ENCODE results near the gene DES. TPM values are rescaled to one million over a fixed set of nuclear protein-coding genes. Genes with fewer than 3 reads are reported as not detected.

The DES gene
- total RNA-seq, 1 donor from 2014 or later: not detected

- no peak for TF ChIP-seq CTCF (IDR thresholded peaks at IDR 0.05)
- Mint-ChIP-seq H3K27me3 (ENCODE audit: unreplicated experiment) (peaks cover 14% of the 10 kb centered on the region), H3K9me3 (ENCODE audit: unreplicated experiment) (peaks cover 4% of the 10 kb centered on the region), H3K4me1 (ENCODE audit: unreplicated experiment) (peaks cover 5% of the 10 kb centered on the region), H3K36me3 (ENCODE audit: unreplicated experiment) (no peaks in the 10 kb centered on the region), H3K4me3 (ENCODE audit: unreplicated experiment) (no peak overlapping the region), H3K27ac (ENCODE audit: unreplicated experiment) (no peak overlapping the region)
- DNase-seq (ENCODE audit: extremely low spot score, unreplicated experiment): no peak
Observed at GRCh38 chr2:219416235-219416602, 2.0 kb upstream of the DES start.

- no peak for TF ChIP-seq CTCF (IDR thresholded peaks at IDR 0.05)
- Mint-ChIP-seq H3K4me3 (ENCODE audit: unreplicated experiment) (no peak overlapping the region), H3K4me1 (ENCODE audit: unreplicated experiment) (peaks cover 5% of the 10 kb centered on the region), H3K27ac (ENCODE audit: unreplicated experiment) (no peak overlapping the region), H3K27me3 (ENCODE audit: unreplicated experiment) (peaks cover 14% of the 10 kb centered on the region), H3K9me3 (ENCODE audit: unreplicated experiment) (peaks cover 4% of the 10 kb centered on the region), H3K36me3 (ENCODE audit: unreplicated experiment) (no peaks in the 10 kb centered on the region)
- no peak for DNase-seq (ENCODE audit: extremely low spot score, unreplicated experiment)
Observed at GRCh38 chr2:219416938-219417337, 1.2 kb upstream of the DES start.

GRCh38 chr2:219417374-219417773 is 803 bp upstream of the DES start:
- peaks cover 5% of the 10 kb centered on the region for H3K4me1 Mint-ChIP-seq (ENCODE audit: unreplicated experiment)

GRCh38 chr2:219419012-219419324 is 791 bp downstream of the DES start:
- Mint-ChIP-seq H3K9me3 (ENCODE audit: unreplicated experiment) (no peaks in the 10 kb centered on the region), H3K27me3 (ENCODE audit: unreplicated experiment) (peaks cover 2% of the 10 kb centered on the region), H3K4me3 (ENCODE audit: unreplicated experiment) (no peak overlapping the region), H3K27ac (ENCODE audit: unreplicated experiment) (no peak overlapping the region), H3K36me3 (ENCODE audit: unreplicated experiment) (no peaks in the 10 kb centered on the region), H3K4me1 (ENCODE audit: unreplicated experiment) (peaks cover 5% of the 10 kb centered on the region)
- TF ChIP-seq CTCF (IDR thresholded peaks at IDR 0.05): no peak
- DNase-seq (ENCODE audit: extremely low spot score, unreplicated experiment): no peak

More at GRCh38 chr2:219417374-219417773, 803 bp upstream of the DES start:
- DNase-seq (ENCODE audit: extremely low spot score, unreplicated experiment): no peak
- Mint-ChIP-seq H3K27ac (ENCODE audit: unreplicated experiment) (no peak overlapping the region), H3K4me3 (ENCODE audit: unreplicated experiment) (no peak overlapping the region), H3K36me3 (ENCODE audit: unreplicated experiment) (no peaks in the 10 kb centered on the region), H3K9me3 (ENCODE audit: unreplicated experiment) (peaks cover 4% of the 10 kb centered on the region), H3K27me3 (ENCODE audit: unreplicated experiment) (peaks cover 14% of the 10 kb centered on the region)
- TF ChIP-seq CTCF (IDR thresholded peaks at IDR 0.05): no peak

- Mint-ChIP-seq H3K4me3 (ENCODE audit: unreplicated experiment) (no peak overlapping the region), H3K27me3 (ENCODE audit: unreplicated experiment) (peaks cover 2% of the 10 kb centered on the region), H3K9me3 (ENCODE audit: unreplicated experiment) (no peaks in the 10 kb centered on the region), H3K36me3 (ENCODE audit: unreplicated experiment) (no peaks in the 10 kb centered on the region), H3K4me1 (ENCODE audit: unreplicated experiment) (peaks cover 5% of the 10 kb centered on the region), H3K27ac (ENCODE audit: unreplicated experiment) (no peak overlapping the region)
- TF ChIP-seq CTCF (IDR thresholded peaks at IDR 0.05): no peak
- DNase-seq (ENCODE audit: extremely low spot score, unreplicated experiment): no peak
Observed at GRCh38 chr2:219419331-219420197, 1.4 kb downstream of the DES start.

Data from osteocyte (in vitro differentiated cells).